ENCODE measurements around the gene ADO.

ADO gene

GRCh38 chr10:62818426-62819011 lies 14.0 kb downstream of the ADO start:
- no peaks in the 10 kb centered on the region for H3K9me3 ChIP-seq (ENCODE audit: control insufficient read depth in 2 of 2, low read length in 2 of 2)
- H3K36me3 ChIP-seq (ENCODE audit: control insufficient read depth in 2 of 2, insufficient read depth in 2 of 2, low read length in 2 of 2): no peaks in the 10 kb centered on the region
- H3K27ac ChIP-seq (ENCODE audit: low read length): no peak overlapping the region
- peak overlapping the region; percentile 53 to 78 for H3K4me3 ChIP-seq (ENCODE audit: low read length in 2 of 2)
- H3K27me3 ChIP-seq (ENCODE audit: control insufficient read depth in 1 of 2, insufficient read depth in 2 of 2, low read length in 2 of 2): peaks cover 34 to 44% of the 10 kb centered on the region in 2 donors
- H3K9ac ChIP-seq (ENCODE audit: low read length in 2 of 2): no peak overlapping the region
- H3K4me1 ChIP-seq (ENCODE audit: control insufficient read depth, insufficient read depth, low read length): peaks cover 39% of the 10 kb centered on the region

- H3K9me3 ChIP-seq (ENCODE audit: control insufficient read depth in 2 of 2, low read length in 2 of 2): no peaks in the 10 kb centered on the region
- H3K4me3 ChIP-seq (ENCODE audit: low read length in 2 of 2): no peak overlapping the region
- H3K36me3 ChIP-seq (ENCODE audit: control insufficient read depth in 2 of 2, insufficient read depth in 2 of 2, low read length in 2 of 2): no peaks in the 10 kb centered on the region
- peaks cover 33 to 41% of the 10 kb centered on the region in 2 donors for H3K27me3 ChIP-seq (ENCODE audit: control insufficient read depth in 1 of 2, insufficient read depth in 2 of 2, low read length in 2 of 2)
- no peak overlapping the region for H3K9ac ChIP-seq (ENCODE audit: low read length in 2 of 2)
- H3K4me1 ChIP-seq (ENCODE audit: control insufficient read depth, insufficient read depth, low read length): peaks cover 36% of the 10 kb centered on the region
- H3K27ac ChIP-seq (ENCODE audit: low read length): no peak overlapping the region
These were observed 14.8 kb downstream of the ADO start for GRCh38 chr10:62819141-62819920.

GRCh38 chr10:62820586-62820985 lies 16.1 kb downstream of the ADO start:
- Histone ChIP-seq H3K4me3 (ENCODE audit: low read length in 2 of 2) (no peak overlapping the region), H3K9me3 (ENCODE audit: control insufficient read depth in 2 of 2, low read length in 2 of 2) (no peaks in the 10 kb centered on the region), H3K27me3 (ENCODE audit: control insufficient read depth in 1 of 2, insufficient read depth in 2 of 2, low read length in 2 of 2) (peaks cover 25 to 29% of the 10 kb centered on the region in 2 donors), H3K27ac (ENCODE audit: low read length) (no peak overlapping the region), H3K4me1 (ENCODE audit: control insufficient read depth, insufficient read depth, low read length) (peaks cover 25% of the 10 kb centered on the region), H3K36me3 (ENCODE audit: control insufficient read depth in 2 of 2, insufficient read depth in 2 of 2, low read length in 2 of 2) (no peaks in the 10 kb centered on the region), H3K9ac (ENCODE audit: low read length in 2 of 2) (no peak overlapping the region)

GRCh38 chr10:62826273-62826672 lies 21.8 kb downstream of the ADO start:
- Histone ChIP-seq H3K4me3 (ENCODE audit: low read length in 2 of 2) (no peak overlapping the region), H3K27me3 (ENCODE audit: control insufficient read depth in 1 of 2, insufficient read depth in 2 of 2, low read length in 2 of 2) (peaks cover 0 to 4% of the 10 kb centered on the region in 2 donors), H3K36me3 (ENCODE audit: control insufficient read depth in 2 of 2, insufficient read depth in 2 of 2, low read length in 2 of 2) (no peaks in the 10 kb centered on the region), H3K9me3 (ENCODE audit: control insufficient read depth in 2 of 2, low read length in 2 of 2) (peaks cover 0 to 3% of the 10 kb centered on the region in 2 donors), H3K4me1 (ENCODE audit: control insufficient read depth, insufficient read depth, low read length) (no peaks in the 10 kb centered on the region), H3K9ac (ENCODE audit: low read length in 2 of 2) (no peak overlapping the region), H3K27ac (ENCODE audit: low read length) (no peak overlapping the region)

- Histone ChIP-seq H3K36me3 (ENCODE audit: control insufficient read depth in 2 of 2, insufficient read depth in 2 of 2, low read length in 2 of 2) (no peaks in the 10 kb centered on the region), H3K9me3 (ENCODE audit: control insufficient read depth in 2 of 2, low read length in 2 of 2) (peaks cover 0 to 3% of the 10 kb centered on the region in 2 donors), H3K4me3 (ENCODE audit: low read length in 2 of 2) (no peak overlapping the region), H3K4me1 (ENCODE audit: control insufficient read depth, insufficient read depth, low read length) (no peaks in the 10 kb centered on the region), H3K9ac (ENCODE audit: low read length in 2 of 2) (no peak overlapping the region), H3K27ac (ENCODE audit: low read length) (no peak overlapping the region), H3K27me3 (ENCODE audit: control insufficient read depth in 1 of 2, insufficient read depth in 2 of 2, low read length in 2 of 2) (no peaks in the 10 kb centered on the region)
These were observed 25.1 kb downstream of the ADO start for GRCh38 chr10:62829622-62830021.

GRCh38 chr10:62830679-62831078 lies 26.2 kb downstream of the ADO start:
- H3K27me3 ChIP-seq (ENCODE audit: control insufficient read depth in 1 of 2, insufficient read depth in 2 of 2, low read length in 2 of 2): no peaks in the 10 kb centered on the region

GRCh38 chr10:62831346-62831745 lies 26.8 kb downstream of the ADO start:
- Histone ChIP-seq H3K9ac (ENCODE audit: low read length in 2 of 2) (no peak overlapping the region), H3K36me3 (ENCODE audit: control insufficient read depth in 2 of 2, insufficient read depth in 2 of 2, low read length in 2 of 2) (no peaks in the 10 kb centered on the region), H3K4me3 (ENCODE audit: low read length in 2 of 2) (no peak overlapping the region), H3K27me3 (ENCODE audit: control insufficient read depth in 1 of 2, insufficient read depth in 2 of 2, low read length in 2 of 2) (no peaks in the 10 kb centered on the region), H3K4me1 (ENCODE audit: control insufficient read depth, insufficient read depth, low read length) (no peaks in the 10 kb centered on the region), H3K9me3 (ENCODE audit: control insufficient read depth in 2 of 2, low read length in 2 of 2) (peaks cover 0 to 3% of the 10 kb centered on the region in 2 donors), H3K27ac (ENCODE audit: low read length) (no peak overlapping the region)

More at GRCh38 chr10:62830679-62831078, 26.2 kb downstream of the ADO start:
- no peak overlapping the region for H3K9ac ChIP-seq (ENCODE audit: low read length in 2 of 2)
- H3K4me1 ChIP-seq (ENCODE audit: control insufficient read depth, insufficient read depth, low read length): no peaks in the 10 kb centered on the region
- no peak overlapping the region for H3K27ac ChIP-seq (ENCODE audit: low read length)
- H3K4me3 ChIP-seq (ENCODE audit: low read length in 2 of 2): no peak overlapping the region
- H3K9me3 ChIP-seq (ENCODE audit: control insufficient read depth in 2 of 2, low read length in 2 of 2): peaks cover 0 to 3% of the 10 kb centered on the region in 2 donors
- no peaks in the 10 kb centered on the region for H3K36me3 ChIP-seq (ENCODE audit: control insufficient read depth in 2 of 2, insufficient read depth in 2 of 2, low read length in 2 of 2)

- no peaks in the 10 kb centered on the region for H3K36me3 ChIP-seq (ENCODE audit: control insufficient read depth in 2 of 2, insufficient read depth in 2 of 2, low read length in 2 of 2)
- no peak overlapping the region for H3K9ac ChIP-seq (ENCODE audit: low read length in 2 of 2)
- no peak overlapping the region for H3K27ac ChIP-seq (ENCODE audit: low read length)
- H3K4me1 ChIP-seq (ENCODE audit: control insufficient read depth, insufficient read depth, low read length): no peaks in the 10 kb centered on the region
- no peaks in the 10 kb centered on the region for H3K27me3 ChIP-seq (ENCODE audit: control insufficient read depth in 1 of 2, insufficient read depth in 2 of 2, low read length in 2 of 2)
- no peak overlapping the region for H3K4me3 ChIP-seq (ENCODE audit: low read length in 2 of 2)
- no peaks in the 10 kb centered on the region for H3K9me3 ChIP-seq (ENCODE audit: control insufficient read depth in 2 of 2, low read length in 2 of 2)
These were observed 35.1 kb downstream of the ADO start for GRCh38 chr10:62839590-62839989.

- no peaks in the 10 kb centered on the region for H3K36me3 ChIP-seq (ENCODE audit: control insufficient read depth in 2 of 2, insufficient read depth in 2 of 2, low read length in 2 of 2)
- no peak overlapping the region for H3K27ac ChIP-seq (ENCODE audit: low read length)
- H3K4me1 ChIP-seq (ENCODE audit: control insufficient read depth, insufficient read depth, low read length): no peaks in the 10 kb centered on the region
- no peaks in the 10 kb centered on the region for H3K27me3 ChIP-seq (ENCODE audit: control insufficient read depth in 1 of 2, insufficient read depth in 2 of 2, low read length in 2 of 2)
- peaks cover 6 to 7% of the 10 kb centered on the region in 2 donors for H3K9me3 ChIP-seq (ENCODE audit: control insufficient read depth in 2 of 2, low read length in 2 of 2)
- H3K9ac ChIP-seq (ENCODE audit: low read length in 2 of 2): no peak overlapping the region
- H3K4me3 ChIP-seq (ENCODE audit: low read length in 2 of 2): no peak overlapping the region
These were observed 38.5 kb downstream of the ADO start for GRCh38 chr10:62842983-62843382.

GRCh38 chr10:62843600-62843999 lies 39.1 kb downstream of the ADO start:
- H3K4me3 ChIP-seq (ENCODE audit: low read length in 2 of 2): no peak overlapping the region
- no peaks in the 10 kb centered on the region for H3K4me1 ChIP-seq (ENCODE audit: control insufficient read depth, insufficient read depth, low read length)
- no peaks in the 10 kb centered on the region for H3K27me3 ChIP-seq (ENCODE audit: control insufficient read depth in 1 of 2, insufficient read depth in 2 of 2, low read length in 2 of 2)
- no peak overlapping the region for H3K27ac ChIP-seq (ENCODE audit: low read length)
- H3K9me3 ChIP-seq (ENCODE audit: control insufficient read depth in 2 of 2, low read length in 2 of 2): peaks cover 7% of the 10 kb centered on the region in 2 donors
- no peak overlapping the region for H3K9ac ChIP-seq (ENCODE audit: low read length in 2 of 2)
- no peaks in the 10 kb centered on the region for H3K36me3 ChIP-seq (ENCODE audit: control insufficient read depth in 2 of 2, insufficient read depth in 2 of 2, low read length in 2 of 2)
